ENCODE data around the gene INSM1.

- TF ChIP-seq CTCF (optimal IDR thresholded peaks at IDR 0.05 in 1 of 3, IDR thresholded peaks at IDR 0.05 in 1 of 3, conservative IDR thresholded peaks at IDR 0.05 in 1 of 3; ENCODE audit: extremely low read depth in 1 of 3, insufficient read depth in 2 of 3, low read length in 3 of 3): no peak
- TF ChIP-seq EZH2 (IDR thresholded peaks at IDR 0.05; ENCODE audit: low read length): no peak
Measured at GRCh38 chr20:20412750-20413149, 44.8 kb downstream of the INSM1 start.
